Hindlimb muscle (tissue), 1 donor: ENCODE measurements around the gene FLNC. TPM values are rescaled to one million over a fixed set of nuclear protein-coding genes. Genes with fewer than 3 reads are reported as not detected.

Source experiments
- DNase-seq: peaks from one replicate; pipeline ENCODE4 v3.0.0-alpha.2; 2013
- polyA plus RNA-seq: library from polyadenylated mRNA; unstranded; fragments of 120-200 nt; gene quantifications from one replicate; pipeline ENCODE4 v1.2.1, GENCODE V29; 2013; ENCODE audit not compliant: insufficient read length

The FLNC gene
- polyA plus RNA-seq, 1 donor = 823 TPM

DNA sequence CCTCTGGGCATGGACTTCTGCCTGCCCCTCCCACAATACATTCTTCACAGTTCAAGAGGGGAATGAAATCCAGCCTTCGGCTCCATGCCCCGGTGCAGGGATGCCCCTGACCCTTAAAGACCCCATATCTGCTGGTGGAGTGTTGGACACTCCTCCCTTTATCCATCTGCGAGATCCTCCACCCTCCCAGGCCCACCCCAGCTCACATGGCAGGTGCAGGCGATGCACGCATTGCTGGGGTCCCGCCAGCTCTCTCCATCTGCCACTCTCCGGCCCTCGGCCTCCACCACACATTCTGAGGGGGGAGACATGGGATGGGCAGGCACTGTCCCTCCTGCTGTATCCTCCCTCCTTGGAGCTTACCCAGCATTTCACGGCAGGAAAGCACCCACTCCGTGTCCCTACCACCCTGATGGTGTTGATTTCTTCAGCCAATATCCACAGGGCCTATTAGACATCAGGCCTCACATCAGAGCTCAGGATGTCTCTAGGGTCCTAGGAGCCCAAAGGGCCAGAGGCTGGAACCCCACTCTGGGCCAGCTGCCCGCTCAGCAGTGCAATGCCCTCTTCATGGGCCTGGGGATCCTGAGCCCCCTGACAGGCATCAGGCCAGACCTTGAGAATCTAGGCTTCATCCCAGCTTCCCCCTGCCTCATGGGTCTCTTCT is 50.7 kb downstream of the FLNC start:
- DNase-seq = no peak

- DNase-seq = no peak
Observed at GRCh38 chr7:128881458-128882125, 51.4 kb downstream of the FLNC start.

- no peak for DNase-seq
Observed at GRCh38 chr7:128882134-128882533, 51.9 kb downstream of the FLNC start.

GRCh38 chr7:128883622-128884448 is 53.6 kb downstream of the FLNC start:
- DNase-seq = peak; percentile 72

- no peak for DNase-seq
Observed at GRCh38 chr7:128884561-128885369, 54.6 kb downstream of the FLNC start.

GRCh38 chr7:128885370-128886187 is 55.4 kb downstream of the FLNC start:
- DNase-seq = no peak

DNA sequence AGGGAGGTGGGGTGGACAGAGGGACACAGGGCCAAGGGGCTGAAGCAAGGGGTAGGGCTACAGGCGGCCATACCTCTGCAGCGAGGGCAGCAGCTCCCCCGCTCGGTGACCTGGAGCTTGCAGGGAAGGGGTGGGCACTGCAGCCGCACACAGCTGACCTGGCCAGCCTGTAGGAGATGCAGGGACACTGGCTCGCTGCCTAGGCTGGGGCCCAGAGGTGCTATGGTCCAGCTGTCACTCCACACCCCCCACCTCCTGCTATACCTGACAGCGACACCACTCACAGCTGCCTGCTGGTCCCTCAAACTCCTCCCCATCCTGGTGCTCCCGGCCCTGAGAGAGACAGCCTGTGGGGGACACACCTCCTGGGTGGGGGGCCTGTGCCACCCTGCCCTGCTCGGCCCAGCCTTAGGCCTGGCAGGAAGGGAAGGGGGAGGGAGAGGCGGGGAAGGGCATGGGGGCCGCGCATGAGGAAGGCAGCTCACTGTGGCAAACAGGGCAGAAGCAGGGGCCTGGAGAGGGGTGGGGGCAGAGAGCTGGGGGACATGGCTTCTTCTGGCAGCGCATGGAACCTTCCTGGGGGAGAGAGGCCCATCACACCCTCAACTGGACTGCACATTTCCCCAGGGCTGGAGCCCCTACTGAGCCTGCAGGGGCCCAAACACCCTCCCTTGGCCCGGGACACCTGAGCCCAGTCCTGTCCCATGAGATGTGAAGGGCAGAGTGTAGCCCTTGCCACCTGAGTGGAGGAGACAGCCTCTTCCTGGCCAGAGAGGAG is 56.4 kb downstream of the FLNC start:
- no peak for DNase-seq

DNA sequence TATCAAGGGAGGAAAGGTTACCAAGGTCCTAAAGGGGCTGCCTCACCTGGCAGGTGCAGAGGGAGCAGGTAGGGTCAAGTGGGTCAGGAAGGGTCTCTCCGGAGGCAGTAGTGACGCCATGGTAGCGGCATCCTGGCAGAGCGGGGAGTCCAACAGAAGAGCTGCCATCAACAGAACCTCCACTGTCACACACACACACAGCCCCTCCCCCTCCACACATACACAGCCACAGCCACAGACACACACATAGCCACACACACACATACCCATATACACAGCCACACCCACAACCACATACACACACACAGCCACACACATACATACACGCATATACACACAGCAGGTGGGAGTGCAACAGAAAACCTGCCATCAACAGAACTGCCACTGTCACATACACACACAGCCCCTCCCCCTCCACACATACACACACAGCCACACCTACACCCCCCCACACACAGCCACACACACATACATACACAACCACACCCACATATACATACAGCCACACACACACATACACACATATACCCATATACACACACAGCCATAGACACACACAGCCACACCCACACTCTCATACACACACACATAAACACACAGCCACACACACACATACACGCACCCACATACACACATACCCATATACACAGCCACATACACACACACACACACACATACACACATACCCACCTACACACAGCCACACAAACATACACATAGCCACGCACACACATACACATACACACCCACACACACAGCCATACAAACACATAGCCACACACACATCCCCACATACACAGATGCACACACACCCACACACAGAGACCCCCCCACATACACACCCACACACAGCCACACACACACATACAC is 57.2 kb downstream of the FLNC start:
- DNase-seq = no peak

DNA sequence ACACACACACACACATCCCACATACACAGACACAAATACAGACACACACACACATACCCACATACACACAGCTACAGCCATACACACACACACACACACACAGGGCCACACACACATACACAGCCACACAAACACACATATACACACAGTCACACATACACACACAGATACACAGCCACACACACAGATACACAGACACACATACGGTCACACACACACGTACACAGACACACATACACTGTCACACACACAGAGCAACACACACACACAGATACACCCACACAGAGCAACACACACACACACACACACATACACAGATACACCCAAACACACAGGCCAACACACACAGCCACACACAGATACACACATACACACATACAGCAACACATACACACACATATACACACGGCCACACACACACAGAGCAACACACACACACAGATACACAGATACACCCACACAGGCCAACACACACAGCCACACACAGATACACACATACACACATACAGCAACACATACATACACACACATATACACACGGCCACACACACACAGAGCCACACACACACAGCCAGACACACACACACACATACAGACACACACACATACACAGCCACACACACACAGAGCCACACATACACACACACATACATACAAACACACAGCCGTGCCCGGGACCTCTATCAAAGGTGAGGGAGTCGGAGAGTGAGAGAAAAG is 58.0 kb downstream of the FLNC start:
- DNase-seq = no peak

DNA sequence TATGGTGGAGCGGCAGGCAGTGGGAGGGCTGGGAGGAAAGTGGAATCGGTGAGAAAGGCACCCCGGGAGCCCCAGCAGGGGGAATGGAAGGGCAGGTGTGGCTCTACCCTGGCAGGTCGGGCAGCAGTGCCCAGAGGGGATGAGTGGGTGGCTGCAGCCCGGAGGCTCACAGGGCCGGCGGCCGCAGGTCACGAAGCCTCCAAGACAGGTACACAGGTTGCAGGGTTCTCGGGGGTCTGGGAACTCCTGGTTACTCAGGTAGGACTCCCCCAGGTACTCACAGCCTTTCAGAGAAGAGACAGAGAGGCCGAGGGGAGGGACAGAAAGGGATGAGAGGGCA is 58.5 kb downstream of the FLNC start:
- DNase-seq = no peak

GRCh38 chr7:128889121-128889520 is 58.9 kb downstream of the FLNC start:
- no peak for DNase-seq

- no peak for DNase-seq
Observed at GRCh38 chr7:128890306-128891109, 60.3 kb downstream of the FLNC start.

DNA sequence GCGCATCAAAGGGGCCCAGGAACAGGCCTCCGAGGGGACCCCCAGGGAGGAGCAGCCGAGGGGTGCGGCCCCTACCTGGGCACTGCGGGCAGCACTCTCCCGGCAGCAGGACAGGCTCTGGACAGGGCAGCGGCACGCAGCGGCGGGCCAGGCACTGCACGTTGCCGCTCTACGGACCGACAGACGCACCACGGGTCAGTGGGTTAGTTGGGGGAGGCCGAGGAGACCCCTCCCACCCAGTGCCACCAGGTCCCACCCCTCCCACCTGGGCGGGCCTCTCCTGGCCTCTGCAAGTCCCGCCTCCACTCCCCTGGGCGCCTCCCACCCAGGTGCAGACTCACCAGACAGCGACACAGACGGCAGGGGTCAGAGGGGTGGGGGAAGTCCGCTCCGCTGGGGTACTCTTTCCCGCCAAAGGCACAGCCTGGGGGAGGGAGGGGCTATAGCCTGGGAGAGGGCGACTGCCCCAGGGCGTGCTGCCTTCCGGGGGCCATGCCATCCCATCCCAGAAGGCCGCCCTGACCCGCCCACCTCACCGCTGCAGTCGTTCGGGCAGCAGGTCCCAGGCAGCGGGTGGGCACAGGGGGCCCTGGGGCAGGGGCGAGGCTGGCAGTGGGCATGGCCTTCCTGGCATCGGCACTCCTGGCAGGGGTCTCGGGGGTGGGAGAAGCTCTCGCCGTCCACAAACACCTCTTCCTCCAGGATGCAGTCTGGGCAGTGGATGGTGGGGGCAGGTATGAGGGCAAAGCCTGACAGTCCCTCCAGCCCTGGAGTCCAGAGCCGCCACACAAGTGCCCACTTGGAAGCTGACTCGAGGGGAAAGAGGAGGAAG is 61.1 kb downstream of the FLNC start:
- DNase-seq = no peak

GRCh38 chr7:128891942-128892269 is 61.7 kb downstream of the FLNC start:
- no peak for DNase-seq

GRCh38 chr7:128892521-128893250 is 62.5 kb downstream of the FLNC start:
- no peak for DNase-seq

- DNase-seq = no peak
Observed at GRCh38 chr7:128893251-128894100, 63.3 kb downstream of the FLNC start.
